Measurements from ENCODE around the gene GCC2. TPM values are rescaled to one million over a fixed set of nuclear protein-coding genes. Genes with fewer than 3 reads are reported as not detected.
A peak's percentile ranks its signal among the peaks of the same experiment; 100 is the strongest.

Gene GCC2
- total and polyA plus RNA-seq, 7 donors = 4.8 to 24.0 (median 18.0) TPM

DNA sequence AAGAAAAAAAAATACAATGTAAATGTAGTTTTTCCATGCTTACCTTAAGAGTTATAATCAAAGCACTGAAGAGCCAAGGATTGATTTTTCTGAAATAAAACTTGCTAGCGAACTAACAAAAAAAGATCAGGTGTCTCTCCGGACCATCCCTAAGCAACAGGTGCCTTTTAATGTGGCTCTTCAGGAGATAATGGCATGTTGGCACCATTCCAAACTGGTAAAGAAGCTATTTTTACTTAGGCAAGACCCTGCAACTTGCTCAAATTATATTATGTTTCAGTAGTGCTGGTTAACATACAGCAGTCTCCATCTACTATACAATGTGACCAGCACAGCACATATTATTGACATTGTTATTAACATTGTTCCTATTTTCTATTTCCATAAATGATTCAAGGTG, 2.3 kb upstream of the GCC2 start:
- intact Hi-C loops (cut with DNase I) = loop anchor here (5.0 to 10.0 kb wide), 2 partner anchors 136 to 138 kb away; no protein-coding TSS in a partner anchor
- H3K36me3 ChIP-seq (ENCODE audit: insufficient read depth in 1 of 2, low read depth in 1 of 2) = peaks cover 0 to 10% of the 10 kb centered on the region in 2 donors

GRCh38 chr2:108447947-108448677, 894 bp upstream of the GCC2 start:
- no peaks in the 10 kb centered on the region for H3K9me3 ChIP-seq
- WGBS, 3 donors = 44 to 52% (median 47%) methylated on average over 21 to 23 of the region's 23 CpGs
- H3K4me3 ChIP-seq = peak overlapping the region; percentile 95
- peak overlapping the region; percentile 81 for H3K27ac ChIP-seq
- DNase-seq = no peak
- no peak for ATAC-seq
- peaks cover 4% of the 10 kb centered on the region for H3K4me1 ChIP-seq
- peaks cover 0 to 24% of the 10 kb centered on the region in 2 donors for H3K36me3 ChIP-seq (ENCODE audit: insufficient read depth in 1 of 2, low read depth in 1 of 2)
- H3K27me3 ChIP-seq (ENCODE audit: insufficient read depth in 3 of 3, low read length in 2 of 3) = no peaks in the 10 kb centered on the region
- TF ChIP-seq, protein P1, sequence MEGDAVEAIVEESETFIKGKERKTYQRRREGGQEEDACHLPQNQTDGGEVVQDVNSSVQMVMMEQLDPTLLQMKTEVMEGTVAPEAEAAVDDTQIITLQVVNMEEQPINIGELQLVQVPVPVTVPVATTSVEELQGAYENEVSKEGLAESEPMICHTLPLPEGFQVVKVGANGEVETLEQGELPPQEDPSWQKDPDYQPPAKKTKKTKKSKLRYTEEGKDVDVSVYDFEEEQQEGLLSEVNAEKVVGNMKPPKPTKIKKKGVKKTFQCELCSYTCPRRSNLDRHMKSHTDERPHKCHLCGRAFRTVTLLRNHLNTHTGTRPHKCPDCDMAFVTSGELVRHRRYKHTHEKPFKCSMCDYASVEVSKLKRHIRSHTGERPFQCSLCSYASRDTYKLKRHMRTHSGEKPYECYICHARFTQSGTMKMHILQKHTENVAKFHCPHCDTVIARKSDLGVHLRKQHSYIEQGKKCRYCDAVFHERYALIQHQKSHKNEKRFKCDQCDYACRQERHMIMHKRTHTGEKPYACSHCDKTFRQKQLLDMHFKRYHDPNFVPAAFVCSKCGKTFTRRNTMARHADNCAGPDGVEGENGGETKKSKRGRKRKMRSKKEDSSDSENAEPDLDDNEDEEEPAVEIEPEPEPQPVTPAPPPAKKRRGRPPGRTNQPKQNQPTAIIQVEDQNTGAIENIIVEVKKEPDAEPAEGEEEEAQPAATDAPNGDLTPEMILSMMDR (IDR thresholded peaks at IDR 0.05) = no peak
- intact Hi-C loops (cut with DNase I) = loop anchor here (5.0 to 10.0 kb wide), 2 partner anchors 134 to 137 kb away; no protein-coding TSS in a partner anchor

More for the DNA sequence above, 2.3 kb upstream of the GCC2 start:
- TF ChIP-seq, protein P1 (IDR thresholded peaks at IDR 0.05) = no peak
- Histone ChIP-seq H3K4me3 (no peak overlapping the region), H3K27me3 (ENCODE audit: insufficient read depth in 3 of 3, low read length in 2 of 3) (no peaks in the 10 kb centered on the region), H3K27ac (no peak overlapping the region), H3K9me3 (no peaks in the 10 kb centered on the region), H3K4me1 (peaks cover 4% of the 10 kb centered on the region)
- 88 to 91% (median 91%) methylated on average over 2 of the region's 2 CpGs for WGBS, 3 donors
- DNase-seq = no peak
- no peak for ATAC-seq

- H3K27ac ChIP-seq = peak overlapping the region; percentile 81
- no peaks in the 10 kb centered on the region for H3K9me3 ChIP-seq
- TF ChIP-seq, protein P1 (IDR thresholded peaks at IDR 0.05) = no peak
- peak in 2 of 4 donors; percentile 13 to 40 for ATAC-seq
- H3K27me3 ChIP-seq (ENCODE audit: insufficient read depth in 3 of 3, low read length in 2 of 3) = no peaks in the 10 kb centered on the region
- no peak for DNase-seq
- H3K36me3 ChIP-seq (ENCODE audit: insufficient read depth in 1 of 2, low read depth in 1 of 2) = peaks cover 0 to 39% of the 10 kb centered on the region in 2 donors
- intact Hi-C loops (cut with DNase I) = loop anchor here (5.0 to 10.0 kb wide), 2 partner anchors 133 to 135 kb away; no protein-coding TSS in a partner anchor
- 2% methylated on average over 20 of the region's 20 CpGs for WGBS, 3 donors
- H3K4me1 ChIP-seq = peaks cover 4% of the 10 kb centered on the region
- H3K4me3 ChIP-seq = peak overlapping the region; percentile 95
Observed at GRCh38 chr2:108449410-108450130, 564 bp downstream of the GCC2 start.

DNA sequence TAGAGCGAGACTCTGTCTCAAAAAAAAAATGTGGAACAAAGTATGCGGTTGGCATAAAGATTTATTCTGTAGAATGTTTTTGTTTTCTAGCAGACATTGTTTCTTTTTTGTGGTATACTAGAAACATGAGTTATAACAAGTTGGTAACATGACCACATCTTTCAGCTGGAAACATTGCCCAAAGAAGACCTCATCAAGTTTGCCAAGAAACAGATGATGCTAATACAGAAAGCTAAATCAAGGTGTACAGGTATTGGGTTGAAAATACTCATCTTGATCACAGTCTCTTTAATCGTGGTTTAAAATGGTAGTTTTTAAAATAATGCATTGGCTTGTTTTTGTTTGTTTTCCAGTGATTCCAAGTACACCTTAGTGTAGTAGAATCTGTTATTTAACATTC, 1.9 kb downstream of the GCC2 start:
- TF ChIP-seq, protein P1 (IDR thresholded peaks at IDR 0.05) = no peak
- intact Hi-C loops (cut with DNase I) = no loop called here
- H3K36me3 ChIP-seq (ENCODE audit: insufficient read depth in 1 of 2, low read depth in 1 of 2) = peaks cover 0 to 52% of the 10 kb centered on the region in 2 donors
- ATAC-seq (no peak), DNase-seq (no peak)
- H3K4me3 ChIP-seq = no peak overlapping the region
- no peak overlapping the region for H3K27ac ChIP-seq
- H3K4me1 ChIP-seq = peaks cover 4% of the 10 kb centered on the region
- 90 to 95% (median 95%) methylated on average over 3 of the region's 3 CpGs for WGBS, 3 donors
- H3K9me3 ChIP-seq = no peaks in the 10 kb centered on the region
- H3K27me3 ChIP-seq (ENCODE audit: insufficient read depth in 3 of 3, low read length in 2 of 3) = no peaks in the 10 kb centered on the region
